Thoracic aorta (tissue), 2 donors: ENCODE data around the gene SNCB. TPM values are rescaled to one million over a fixed set of nuclear protein-coding genes. Genes with fewer than 3 reads are reported as not detected.

Source experiments
- ATAC-seq: fragments of 150-250 bp; one replicate; pipeline ENCODE4 v1.8.0; 2017; ENCODE audit warnings: low read depth; ENCODE audit not compliant: insufficient number of reproducible peaks, low FRiP score
- DNase-seq: peaks from one replicate; pipeline ENCODE4 v3.0.0-alpha.2; 2020; ENCODE audit warnings: low spot score
- H3K27ac ChIP-seq, 2 donors: fragments of 200-600 bp; sonication (generic); 1 replicate in 1 of 2; 2 replicates in 1 of 2; pipeline ENCODE4 v1.5.1; 2016; ENCODE audit warnings: mild to moderate bottlenecking in 2 of 2, moderate library complexity in 2 of 2
- H3K27me3 ChIP-seq: fragments of 200-600 bp; sonication (generic); replicated peaks from 2 replicates; pipeline ENCODE4 v1.6.0; 2016; ENCODE audit warnings: mild to moderate bottlenecking; ENCODE audit not compliant: insufficient read depth
- H3K36me3 ChIP-seq: fragments of 200-600 bp; sonication (generic); one replicate; pipeline ENCODE4 v1.5.1; 2016
- H3K4me1 ChIP-seq, 2 donors: fragments of 200-600 bp; sonication (generic); 1 replicate in 1 of 2; 2 replicates in 1 of 2; pipeline versions ENCODE4 v1.5.1 to v1.6.0; 2016; ENCODE audit warnings: low read depth in 2 of 2, mild to moderate bottlenecking in 1 of 2; ENCODE audit not compliant: control insufficient read depth in 1 of 2
- H3K4me3 ChIP-seq: fragments of 200-600 bp; sonication (generic); 2 replicates; pipeline ENCODE4 v1.5.1; 2016; ENCODE audit warnings: mild to moderate bottlenecking
- H3K9me3 ChIP-seq: fragments of 200-600 bp; sonication (generic); 2 replicates; pipeline ENCODE4 v1.5.1; 2016
- CTCF ChIP-seq: fragments of 200-600 bp; sonication (generic); IDR thresholded peaks from one replicate; pipeline ENCODE4 v1.5.1; 2019; ENCODE audit warnings: antibody characterized with exemption
- total RNA-seq, 2 donors: library from RNA; depleted of rRNA; stranded (reverse); fragments of >200 nt; gene quantifications; one replicate each; pipeline versions ENCODE4 v1.1.0 to v1.2.3, GENCODE V29; 2016

SNCB gene
- total RNA-seq, 2 donors from 2014 or later, result not detected

GRCh38 chr5:176610435-176610773 is 19.9 kb downstream of the SNCB start:
- ATAC-seq, result no peak
- Histone ChIP-seq H3K27me3 (no peaks in the 10 kb centered on the region), H3K36me3 (no peaks in the 10 kb centered on the region), H3K9me3 (no peaks in the 10 kb centered on the region), H3K4me3 (peak overlapping the region; percentile 73), H3K27ac (no peak overlapping the region), H3K4me1 (no peaks in the 10 kb centered on the region)
- TF ChIP-seq CTCF, result no peak
- no peak for DNase-seq

- no peaks in the 10 kb centered on the region for H3K27me3 ChIP-seq
- TF ChIP-seq CTCF, result no peak
- ATAC-seq (no peak), DNase-seq (no peak)
- no peaks in the 10 kb centered on the region for H3K36me3 ChIP-seq
- no peaks in the 10 kb centered on the region for H3K9me3 ChIP-seq
- no peak within 1 kb of the TSS for H3K27ac ChIP-seq
- H3K4me1 ChIP-seq, result no peaks in the 10 kb centered on the region
- peak within 1 kb of the TSS; percentile 73 for H3K4me3 ChIP-seq
These were observed 20.5 kb downstream of the SNCB start, which contains the start of gene GPRIN1 for GRCh38 chr5:176609724-176610434. Gene GPRIN1, minus strand, starts transcription at chr5:176610156. Its CDS starts 10,322 bp downstream, at chr5:176599834.

- Histone ChIP-seq H3K27ac (no peak overlapping the region), H3K4me1 (no peaks in the 10 kb centered on the region), H3K27me3 (no peaks in the 10 kb centered on the region), H3K36me3 (no peaks in the 10 kb centered on the region), H3K4me3 (peak overlapping the region; percentile 73), H3K9me3 (no peaks in the 10 kb centered on the region)
- no peak for DNase-seq
- no peak for ATAC-seq
- no peak for TF ChIP-seq CTCF
These were observed 21.2 kb downstream of the SNCB start for GRCh38 chr5:176608937-176609723.

- no peaks in the 10 kb centered on the region for H3K36me3 ChIP-seq
- no peak for ATAC-seq
- H3K4me1 ChIP-seq, result no peaks in the 10 kb centered on the region
- no peak for TF ChIP-seq CTCF
- H3K9me3 ChIP-seq, result no peaks in the 10 kb centered on the region
- H3K27ac ChIP-seq, result no peak overlapping the region
- no peak overlapping the region for H3K4me3 ChIP-seq
- DNase-seq, result no peak
- H3K27me3 ChIP-seq, result no peaks in the 10 kb centered on the region
These were observed 22.1 kb downstream of the SNCB start for GRCh38 chr5:176608142-176608705.

- TF ChIP-seq CTCF, result no peak
- no peaks in the 10 kb centered on the region for H3K4me1 ChIP-seq
- ATAC-seq, result no peak
- no peak overlapping the region for H3K27ac ChIP-seq
- no peak overlapping the region for H3K4me3 ChIP-seq
- no peaks in the 10 kb centered on the region for H3K27me3 ChIP-seq
- H3K36me3 ChIP-seq, result no peaks in the 10 kb centered on the region
- no peak for DNase-seq
- H3K9me3 ChIP-seq, result no peaks in the 10 kb centered on the region
These were observed 23.5 kb downstream of the SNCB start for GRCh38 chr5:176606875-176607274.
